Panc1 (cell line): ENCODE measurements around the gene THADA. TPM values are rescaled to one million over a fixed set of nuclear protein-coding genes. Genes with fewer than 3 reads are reported as not detected.

Experiments
- ATAC-seq: fragments of 200-7000 bp; cut with Tn5 transposase; 2 replicates; pipeline ENCODE4 v1.9.1; 2020; ENCODE audit warnings: mild to moderate bottlenecking, moderate library complexity
- BruUV-seq: library from RNA; stranded (reverse); fragments of 400-500 nt; replicated peaks from 2 replicates; lab custom pipeline; 2021; lab: Mats Ljungman, UMichigan
- CTCF ChIA-PET: fragments of 300-600 bp; sonication (Branson Sonifier 250); formaldehyde crosslinking; loops from one replicate; lab custom pipeline; 2022; ENCODE audit warnings: antibody characterized with exemption; lab: Charles Lee
- POLR2A ChIA-PET: fragments of 300-600 bp; sonication (Branson Sonifier 250); formaldehyde crosslinking; loops from one replicate; lab custom pipeline; 2022; ENCODE audit warnings: antibody characterized with exemption; lab: Charles Lee
- DNase-seq: peaks from one replicate; pipeline ENCODE4 v3.0.0-alpha.2; 2010; ENCODE audit warnings: low read depth, low spot score
- H3K27ac ChIP-seq: 2 replicates; pipeline ENCODE4 v1.5.1; 2011; ENCODE audit warnings: mild to moderate bottlenecking, low read length, inconsistent platforms
- H3K27me3 ChIP-seq: fragments of 200-500 bp; sonication (Bioruptor generic); 2 replicates; pipeline ENCODE4 v1.6.0; 2014; ENCODE audit warnings: low read length, inconsistent platforms; ENCODE audit not compliant: control insufficient read depth, insufficient read depth
- H3K36me3 ChIP-seq: fragments of 200-500 bp; sonication (Bioruptor generic); 2 replicates; pipeline ENCODE4 v1.5.1; 2014; ENCODE audit warnings: inconsistent platforms, mild to moderate bottlenecking, low read length, moderate library complexity; ENCODE audit not compliant: control insufficient read depth, insufficient read depth
- H3K4me1 ChIP-seq: 2 replicates; pipeline ENCODE4 v1.5.1; 2011; ENCODE audit warnings: inconsistent platforms, mild to moderate bottlenecking, low read length, moderate library complexity; ENCODE audit not compliant: control insufficient read depth, insufficient read depth
- H3K4me3 ChIP-seq, 2 experiments: 2 replicates each; pipeline ENCODE4 v1.5.1; 2011 to 2012; ENCODE audit warnings: low read depth in 2 of 2, low read length in 2 of 2, mild to moderate bottlenecking in 2 of 2, inconsistent platforms in 1 of 2, moderate library complexity in 1 of 2
- H3K9me3 ChIP-seq: fragments of 200-500 bp; sonication (Bioruptor generic); 2 replicates; pipeline ENCODE4 v1.5.1; 2014; ENCODE audit warnings: low read depth, mild to moderate bottlenecking, inconsistent platforms, low read length, moderate library complexity; ENCODE audit not compliant: control insufficient read depth, insufficient read depth
- POLR2AphosphoS5 ChIP-seq: IDR thresholded peaks from 2 replicates; pipeline ENCODE4 v1.6.1; 2012; ENCODE audit warnings: mild to moderate bottlenecking, low read depth, low read length, moderate library complexity
- SIN3A ChIP-seq: IDR thresholded peaks from 2 replicates; pipeline ENCODE4 v1.6.1; 2012; ENCODE audit warnings: low read depth, mild to moderate bottlenecking, low read length, moderate library complexity, borderline replicate concordance; ENCODE audit not compliant: insufficient read depth
- TCF7L2 ChIP-seq: IDR thresholded peaks from 2 replicates; pipeline ENCODE4 v1.6.1; 2011; ENCODE audit warnings: mild to moderate bottlenecking, low read depth, low read length, inconsistent platforms
- in situ Hi-C: cut with HindIII; loops from 2 replicates; pipeline ENCODE4 v1.10.0; 2016; ENCODE audit warnings: low sequenced_read_pairs, low pct_unique_long_range_greater_than_20kb
- intact Hi-C: fragments of 100-400 bp; cut with micrococcal nuclease; formaldehyde crosslinking; loops from one replicate; pipeline ENCODE4 v1.10.0; 2022; ENCODE audit not compliant: unreplicated experiment
- total RNA-seq: library from RNA; stranded (reverse); gene quantifications from one replicate; pipeline ENCODE4 v1.2.1, GENCODE V29; 2021; ENCODE audit not compliant: unreplicated experiment
- TF ChIP-seq, protein P1 (sequence below), 2 experiments: IDR thresholded peaks; 2 replicates each; pipeline ENCODE4 v1.6.1; 2011 to 2012; ENCODE audit warnings: low read depth in 2 of 2, control low read depth in 1 of 2, low read length in 1 of 2, mild to moderate bottlenecking in 1 of 2, moderate library complexity in 1 of 2; ENCODE audit not compliant: insufficient read depth in 1 of 2
- TF ChIP-seq, protein P2 (sequence below): fragments of 450-650 bp; IDR thresholded peaks from 2 replicates; pipeline ENCODE4 v1.5.1; 2017; ENCODE audit warnings: mild to moderate bottlenecking

The THADA gene
- total RNA-seq, 1 experiment from 2014 or later = 37.2 TPM

DNA sequence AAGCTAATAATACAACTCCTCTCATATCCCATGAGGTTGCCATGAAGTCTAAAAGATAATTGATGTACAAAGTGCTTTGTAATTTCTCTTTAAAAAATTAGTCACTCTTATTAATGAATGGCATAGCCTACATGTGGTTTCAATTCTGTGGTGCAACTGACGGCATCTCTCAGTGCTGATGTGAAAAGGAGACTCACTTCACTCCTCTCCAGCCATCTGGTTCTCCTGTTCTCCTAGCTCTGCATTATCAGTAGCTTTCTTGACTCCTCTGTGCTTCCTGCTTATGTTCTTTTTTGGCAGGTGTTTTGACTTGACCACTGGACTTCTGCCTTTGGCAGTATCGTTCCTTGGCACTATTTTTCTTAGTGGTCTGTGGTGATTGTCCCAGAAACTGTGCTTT is 234.6 kb downstream of the THADA start:
- intact Hi-C loops = no loop called here
- in situ Hi-C loops = no loop called here
- CTCF ChIA-PET = no interaction called here

DNA sequence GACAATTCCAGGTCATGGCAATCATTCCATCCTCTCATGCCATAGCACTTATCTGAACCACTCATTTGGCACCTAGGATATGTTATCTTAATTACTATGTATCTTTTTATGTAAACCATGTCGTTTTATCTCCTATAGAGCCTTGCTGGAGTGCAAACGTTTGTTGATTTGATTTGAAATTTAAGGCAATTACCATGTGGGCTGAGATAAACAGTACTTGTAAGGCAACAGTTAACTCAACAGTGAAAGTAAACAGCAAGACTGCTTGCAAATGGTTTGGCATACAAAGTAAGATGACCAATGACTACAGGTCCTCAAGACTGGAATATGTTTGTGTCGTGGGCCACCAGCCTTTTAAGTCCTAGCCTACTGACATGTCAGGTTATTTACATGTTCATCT is 235.7 kb downstream of the THADA start:
- H3K9me3 ChIP-seq = no peaks in the 10 kb centered on the region
- ATAC-seq (no peak), DNase-seq (no peak)
- no peak overlapping the region for H3K27ac ChIP-seq
- TF ChIP-seq, protein P1, sequence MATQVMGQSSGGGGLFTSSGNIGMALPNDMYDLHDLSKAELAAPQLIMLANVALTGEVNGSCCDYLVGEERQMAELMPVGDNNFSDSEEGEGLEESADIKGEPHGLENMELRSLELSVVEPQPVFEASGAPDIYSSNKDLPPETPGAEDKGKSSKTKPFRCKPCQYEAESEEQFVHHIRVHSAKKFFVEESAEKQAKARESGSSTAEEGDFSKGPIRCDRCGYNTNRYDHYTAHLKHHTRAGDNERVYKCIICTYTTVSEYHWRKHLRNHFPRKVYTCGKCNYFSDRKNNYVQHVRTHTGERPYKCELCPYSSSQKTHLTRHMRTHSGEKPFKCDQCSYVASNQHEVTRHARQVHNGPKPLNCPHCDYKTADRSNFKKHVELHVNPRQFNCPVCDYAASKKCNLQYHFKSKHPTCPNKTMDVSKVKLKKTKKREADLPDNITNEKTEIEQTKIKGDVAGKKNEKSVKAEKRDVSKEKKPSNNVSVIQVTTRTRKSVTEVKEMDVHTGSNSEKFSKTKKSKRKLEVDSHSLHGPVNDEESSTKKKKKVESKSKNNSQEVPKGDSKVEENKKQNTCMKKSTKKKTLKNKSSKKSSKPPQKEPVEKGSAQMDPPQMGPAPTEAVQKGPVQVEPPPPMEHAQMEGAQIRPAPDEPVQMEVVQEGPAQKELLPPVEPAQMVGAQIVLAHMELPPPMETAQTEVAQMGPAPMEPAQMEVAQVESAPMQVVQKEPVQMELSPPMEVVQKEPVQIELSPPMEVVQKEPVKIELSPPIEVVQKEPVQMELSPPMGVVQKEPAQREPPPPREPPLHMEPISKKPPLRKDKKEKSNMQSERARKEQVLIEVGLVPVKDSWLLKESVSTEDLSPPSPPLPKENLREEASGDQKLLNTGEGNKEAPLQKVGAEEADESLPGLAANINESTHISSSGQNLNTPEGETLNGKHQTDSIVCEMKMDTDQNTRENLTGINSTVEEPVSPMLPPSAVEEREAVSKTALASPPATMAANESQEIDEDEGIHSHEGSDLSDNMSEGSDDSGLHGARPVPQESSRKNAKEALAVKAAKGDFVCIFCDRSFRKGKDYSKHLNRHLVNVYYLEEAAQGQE (IDR thresholded peaks at IDR 0.05; ENCODE audit: insufficient read depth in 1 of 2, low read depth in 2 of 2, low read length in 1 of 2) = no peak
- no peak for TF ChIP-seq POLR2AphosphoS5
- no peak for TF ChIP-seq SIN3A
- TF ChIP-seq, protein P2, sequence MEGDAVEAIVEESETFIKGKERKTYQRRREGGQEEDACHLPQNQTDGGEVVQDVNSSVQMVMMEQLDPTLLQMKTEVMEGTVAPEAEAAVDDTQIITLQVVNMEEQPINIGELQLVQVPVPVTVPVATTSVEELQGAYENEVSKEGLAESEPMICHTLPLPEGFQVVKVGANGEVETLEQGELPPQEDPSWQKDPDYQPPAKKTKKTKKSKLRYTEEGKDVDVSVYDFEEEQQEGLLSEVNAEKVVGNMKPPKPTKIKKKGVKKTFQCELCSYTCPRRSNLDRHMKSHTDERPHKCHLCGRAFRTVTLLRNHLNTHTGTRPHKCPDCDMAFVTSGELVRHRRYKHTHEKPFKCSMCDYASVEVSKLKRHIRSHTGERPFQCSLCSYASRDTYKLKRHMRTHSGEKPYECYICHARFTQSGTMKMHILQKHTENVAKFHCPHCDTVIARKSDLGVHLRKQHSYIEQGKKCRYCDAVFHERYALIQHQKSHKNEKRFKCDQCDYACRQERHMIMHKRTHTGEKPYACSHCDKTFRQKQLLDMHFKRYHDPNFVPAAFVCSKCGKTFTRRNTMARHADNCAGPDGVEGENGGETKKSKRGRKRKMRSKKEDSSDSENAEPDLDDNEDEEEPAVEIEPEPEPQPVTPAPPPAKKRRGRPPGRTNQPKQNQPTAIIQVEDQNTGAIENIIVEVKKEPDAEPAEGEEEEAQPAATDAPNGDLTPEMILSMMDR = no peak
- no peak for TF ChIP-seq TCF7L2
- ChIA-PET CTCF (no interaction called here), POLR2A (no interaction called here)
- in situ Hi-C loops = no loop called here
- no peak overlapping the region for H3K4me3 ChIP-seq
- H3K4me1 ChIP-seq = no peaks in the 10 kb centered on the region
- no peaks in the 10 kb centered on the region for H3K36me3 ChIP-seq
- no peaks in the 10 kb centered on the region for H3K27me3 ChIP-seq
- intact Hi-C loops = no loop called here
- BruUV-seq = no TSS peak

More for the DNA sequence above, 234.6 kb downstream of the THADA start:
- DNase-seq (no peak), ATAC-seq (no peak)
- no TSS peak for BruUV-seq
- Histone ChIP-seq H3K4me3 (no peak overlapping the region), H3K9me3 (no peaks in the 10 kb centered on the region), H3K27me3 (no peaks in the 10 kb centered on the region), H3K4me1 (no peaks in the 10 kb centered on the region), H3K27ac (no peak overlapping the region), H3K36me3 (no peaks in the 10 kb centered on the region)
- TF ChIP-seq, protein P2 = no peak
- TF ChIP-seq SIN3A = no peak
- no peak for TF ChIP-seq TCF7L2
- TF ChIP-seq, protein P1 (IDR thresholded peaks at IDR 0.05; ENCODE audit: insufficient read depth in 1 of 2, low read depth in 2 of 2, low read length in 1 of 2) = no peak
- TF ChIP-seq POLR2AphosphoS5 = no peak
- POLR2A ChIA-PET = no interaction called here
